Endothelial cell of umbilical vein (primary cell): ENCODE data around the gene NDUFA7. TPM values are rescaled to one million over a fixed set of nuclear protein-coding genes. Genes with fewer than 3 reads are reported as not detected.
A peak's percentile ranks its signal among the peaks of the same experiment; 100 is the strongest.

Source experiments
- BruUV-seq: library from RNA; stranded (reverse); fragments of 400-500 nt; replicated peaks from 2 replicates; lab custom pipeline; 2021; lab: Mats Ljungman, UMichigan
- CTCF ChIA-PET: fragments of 300-600, 350-600 bp; sonication (Branson Sonifier 250); formaldehyde crosslinking; loops from one replicate; lab custom pipeline; 2021; ENCODE audit warnings: antibody characterized with exemption, inconsistent platforms; lab: Charles Lee
- POLR2A ChIA-PET: fragments of 300-600, 350-600 bp; sonication (Branson Sonifier 250); formaldehyde crosslinking; loops from one replicate; lab custom pipeline; 2021; ENCODE audit warnings: antibody characterized with exemption, inconsistent platforms; lab: Charles Lee
- DNase-seq: peaks from one replicate; pipeline ENCODE4 v3.0.0-alpha.2; 2011; ENCODE audit warnings: low read depth, low spot score
- FAIRE-seq: peaks from 2 replicates; lab custom pipeline; 2011; peaks lifted over from hg19 to GRCh38; lab: Jason Lieb, UNC
- H2AFZ ChIP-seq: 2 replicates; pipeline ENCODE4 v1.6.0; 2012; ENCODE audit warnings: low read depth, low read length, control low read depth, inconsistent platforms
- H3K27ac ChIP-seq: 2 replicates; pipeline ENCODE4 v1.5.1; 2011; ENCODE audit warnings: low read depth, mild to moderate bottlenecking, control low read depth, low read length, moderate library complexity; ENCODE audit not compliant: insufficient read depth
- H3K27me3 ChIP-seq, 2 experiments: 2 replicates each; pipeline versions ENCODE4 v1.6.0 to v1.6.1; 2011; ENCODE audit warnings: low read length in 2 of 2, mixed read lengths in 1 of 2; ENCODE audit not compliant: control insufficient read depth in 2 of 2, insufficient read depth in 2 of 2
- H3K36me3 ChIP-seq, 2 experiments: 2 replicates in 1 of 2; 3 replicates in 1 of 2; pipeline ENCODE4 v1.5.1; 2011; ENCODE audit warnings: low read length in 2 of 2, mild to moderate bottlenecking in 1 of 2, moderate library complexity in 1 of 2; ENCODE audit not compliant: control insufficient read depth in 2 of 2, insufficient read depth in 2 of 2; ENCODE audit errors: extremely low read depth in 1 of 2
- H3K4me1 ChIP-seq: 3 replicates; pipeline ENCODE4 v1.5.1; 2011; ENCODE audit warnings: mild to moderate bottlenecking, low read length; ENCODE audit not compliant: control insufficient read depth, insufficient read depth; ENCODE audit errors: extremely low read depth
- H3K4me2 ChIP-seq: 2 replicates; pipeline ENCODE4 v1.6.1; 2011; ENCODE audit warnings: low read length, control low read depth, mixed read lengths; ENCODE audit not compliant: insufficient read depth
- H3K4me3 ChIP-seq, 3 experiments: fragments of 200-600 bp in 1 of 3; sonication (generic), shearing (Covaris generic) in 1 of 3; replicated peaks in 1 of 3; 2 replicates each; pipeline ENCODE4 v1.5.1; 2011 to 2016; ENCODE audit warnings: control low read depth in 3 of 3, low read length in 3 of 3, mild to moderate bottlenecking in 2 of 3, inconsistent platforms in 1 of 3, low read depth in 1 of 3, moderate library complexity in 1 of 3; ENCODE audit not compliant: insufficient read depth in 1 of 3
- H3K79me2 ChIP-seq: 2 replicates; pipeline ENCODE4 v1.6.0; 2012; ENCODE audit warnings: low read length, inconsistent platforms; ENCODE audit not compliant: control insufficient read depth, insufficient read depth
- H3K9ac ChIP-seq: replicated peaks from 2 replicates; pipeline ENCODE3; 2011; ENCODE audit warnings: low read length, control low read depth; ENCODE audit not compliant: insufficient read depth; ENCODE audit errors: extremely low read depth
- H3K9me1 ChIP-seq: replicated peaks from 3 replicates; pipeline ENCODE4 v1.6.0; 2011; ENCODE audit warnings: mild to moderate bottlenecking, low read length; ENCODE audit not compliant: control insufficient read depth, insufficient read depth; ENCODE audit errors: extremely low read depth
- H3K9me3 ChIP-seq: replicated peaks from 2 replicates; pipeline ENCODE4 v1.5.1; 2012; ENCODE audit warnings: low read length, inconsistent platforms; ENCODE audit not compliant: control insufficient read depth, insufficient read depth
- H4K20me1 ChIP-seq: replicated peaks from 2 replicates; pipeline ENCODE3; 2011; ENCODE audit warnings: mild to moderate bottlenecking, low read length; ENCODE audit not compliant: control insufficient read depth, insufficient read depth; ENCODE audit errors: extremely low read depth
- CTCF ChIP-seq, 2 donors: IDR thresholded peaks; 1 replicate in 1 of 2; 2 replicates in 1 of 2; pipeline ENCODE4 v1.5.1; 2011; ENCODE audit warnings: low read length in 2 of 2, mild to moderate bottlenecking in 2 of 2, moderate library complexity in 2 of 2, control low read depth in 1 of 2, inconsistent platforms in 1 of 2, low read depth in 1 of 2; ENCODE audit not compliant: insufficient read depth in 1 of 2; ENCODE audit errors: extremely low read depth in 1 of 2
- EZH2 ChIP-seq: IDR thresholded peaks from 2 replicates; pipeline ENCODE4 v1.6.1; 2012; ENCODE audit warnings: borderline replicate concordance, low read depth, mild to moderate bottlenecking, moderate library complexity, low read length, inconsistent platforms; ENCODE audit not compliant: severe bottlenecking
- FOS ChIP-seq: IDR thresholded peaks from 2 replicates; pipeline ENCODE4 v1.6.1; 2011; ENCODE audit warnings: mild to moderate bottlenecking, low read length, moderate library complexity, borderline replicate concordance; ENCODE audit not compliant: insufficient read depth
- GATA2 ChIP-seq: IDR thresholded peaks from 2 replicates; pipeline ENCODE4 v1.7.0; 2011; ENCODE audit warnings: low read depth, mild to moderate bottlenecking, moderate library complexity, mixed read lengths, low read length; ENCODE audit not compliant: insufficient read length, insufficient read depth
- JUN ChIP-seq: IDR thresholded peaks from 2 replicates; pipeline ENCODE4 v1.6.1; 2011; ENCODE audit warnings: borderline replicate concordance, low read depth; ENCODE audit not compliant: insufficient read length, insufficient read depth
- MAX ChIP-seq: IDR thresholded peaks from 2 replicates; pipeline ENCODE4 v1.6.1; 2011; ENCODE audit not compliant: insufficient read depth, insufficient read length
- MYC ChIP-seq: IDR thresholded peaks from one replicate; pipeline ENCODE4 v1.6.1; 2011; ENCODE audit warnings: mild to moderate bottlenecking, low read depth, low read length
- POLR2A ChIP-seq: IDR thresholded peaks from 2 replicates; pipeline ENCODE4 v1.6.1; 2012; ENCODE audit warnings: low read depth, mild to moderate bottlenecking, control low read depth, low read length
- POLR2AphosphoS5 ChIP-seq: IDR thresholded peaks from 2 replicates; pipeline ENCODE4 v1.6.1; 2012; ENCODE audit warnings: low read depth, mild to moderate bottlenecking, control low read depth, low read length, moderate library complexity; ENCODE audit not compliant: insufficient read depth
- dilution Hi-C: fragments of 300-500 bp; cut with MboI; formaldehyde crosslinking; loops from one replicate; pipeline ENCODE4 v1.15.0; 2019; ENCODE audit warnings: low sequenced_read_pairs; ENCODE audit not compliant: extremely low pct_ligation_motif_present
- intact Hi-C: fragments of 100-400 bp; cut with micrococcal nuclease; formaldehyde crosslinking; loops from one replicate; pipeline ENCODE4 v1.10.0; 2022
- polyA plus RNA-seq, 4 experiments: library from polyadenylated mRNA; depleted of rRNA in 3 of 4; stranded (reverse) in 3 of 4; unstranded in 1 of 4; fragments of >200 nt; gene quantifications; 2 replicates each; pipeline versions ENCODE4 v1.2.1 to v1.2.3, GENCODE V29; 2011 to 2012; ENCODE audit warnings: missing spikeins in 1 of 4
- total RNA-seq: library from RNA; stranded (reverse); gene quantifications from 2 replicates; pipeline ENCODE4 v1.2.3, GENCODE V29; 2021

Gene NDUFA7
- total and polyA plus RNA-seq, 2 donors (not counting 3 experiments of a cell fraction or from before 2014, with no cell fraction given) = 60.2 to 169 TPM

GRCh38 chr19:8320564-8321066 is 560 bp downstream of the NDUFA7 start:
- POLR2A ChIA-PET = interaction anchor here (0.6 to 0.9 kb wide), 2 partner anchors 14 to 93 kb away, joined by 3 read pairs; partner anchors contain the start of gene MARCHF2
- CTCF ChIA-PET = interaction anchor here (1.3 to 1.4 kb wide), 2 partner anchors 21 to 53 kb away, joined by 3 to 7 read pairs; no protein-coding TSS in a partner anchor

More at GRCh38 chr19:8320564-8321066, 560 bp downstream of the NDUFA7 start:
- peaks cover 5 to 6% of the 10 kb centered on the region in 2 experiments for H3K36me3 ChIP-seq
- H3K79me2 ChIP-seq = peaks cover 32% of the 10 kb centered on the region
- H3K27me3 ChIP-seq = no peaks in the 10 kb centered on the region
- peak overlapping the region; percentile 82 for H3K27ac ChIP-seq
- no peak for TF ChIP-seq GATA2
- no peak for TF ChIP-seq EZH2
- TF ChIP-seq CTCF (IDR thresholded peaks at IDR 0.05; ENCODE audit: extremely low read depth in 1 of 2, insufficient read depth in 1 of 2, low read depth in 1 of 2, low read length in 2 of 2) = no peak
- no peak for TF ChIP-seq MYC
- TF ChIP-seq JUN = no peak
- no peak for TF ChIP-seq POLR2AphosphoS5
- no peak for TF ChIP-seq POLR2A
- no peak for TF ChIP-seq FOS
- no peak for TF ChIP-seq MAX
- FAIRE-seq (peak; percentile 4), DNase-seq (no peak)
- H3K9me3 ChIP-seq = no peaks in the 10 kb centered on the region
- H3K9me1 ChIP-seq = no peaks in the 10 kb centered on the region
- peak overlapping the region; percentile 78 to 92 (median 83) for H3K4me3 ChIP-seq
- peaks cover 26% of the 10 kb centered on the region for H3K4me1 ChIP-seq
- intact Hi-C loops = loop anchor here (1.0 to 2.0 kb wide), 2 partner anchors 12 to 22 kb away; partner anchors contain the start of genes CD320 and KANK3
- H3K9ac ChIP-seq = peak overlapping the region; percentile 95
- no peaks in the 10 kb centered on the region for H4K20me1 ChIP-seq
- peak overlapping the region; percentile 46 for H2AFZ ChIP-seq
- TSS peak; percentile 74 for BruUV-seq
- peak overlapping the region; percentile 65 for H3K4me2 ChIP-seq
- dilution Hi-C loops = no loop called here
